ES-I3 (cell line): ENCODE results near the gene RNU6-1.

Experiments
- H3K36me3 ChIP-seq: 2 replicates; pipeline ENCODE4 v1.6.1; 2013; ENCODE audit warnings: mild to moderate bottlenecking, low read length, control low read depth, moderate library complexity; ENCODE audit not compliant: insufficient read depth
- H3K4me1 ChIP-seq: 2 replicates; pipeline ENCODE4 v1.6.1; 2013; ENCODE audit warnings: mild to moderate bottlenecking, control low read depth, low read length; ENCODE audit not compliant: insufficient read depth
- H3K9ac ChIP-seq: 2 replicates; pipeline ENCODE4 v1.6.1; 2013; ENCODE audit warnings: low read depth, mild to moderate bottlenecking, low read length, moderate library complexity
- H3K9me3 ChIP-seq: 2 replicates; pipeline ENCODE4 v1.6.1; 2013; ENCODE audit warnings: mild to moderate bottlenecking, low read length, moderate library complexity; ENCODE audit not compliant: control insufficient read depth, insufficient read depth

Gene RNU6-1

DNA sequence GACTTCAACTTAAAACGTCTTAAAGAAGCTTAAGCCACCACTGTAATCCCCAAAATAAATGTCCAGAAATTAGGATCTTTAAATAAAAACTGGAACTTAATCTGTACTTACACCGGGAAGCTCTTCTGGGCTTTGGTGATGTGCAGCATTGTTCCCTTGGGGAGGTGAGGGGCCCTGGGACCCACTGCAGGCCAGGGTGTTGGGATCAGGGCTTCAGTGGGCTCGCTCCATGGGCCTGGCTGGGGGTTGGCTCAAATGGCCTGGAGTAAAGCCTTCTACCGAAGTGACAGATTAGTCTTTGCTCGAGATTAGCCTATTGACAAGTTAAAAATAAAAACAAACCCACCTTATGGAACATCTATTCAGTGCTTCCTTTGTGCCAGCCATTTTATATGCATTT lies 6.1 kb upstream of the RNU6-1 start:
- Histone ChIP-seq H3K36me3 (no peaks in the 10 kb centered on the region), H3K9me3 (no peaks in the 10 kb centered on the region), H3K9ac (no peak overlapping the region), H3K4me1 (peaks cover 36% of the 10 kb centered on the region)

DNA sequence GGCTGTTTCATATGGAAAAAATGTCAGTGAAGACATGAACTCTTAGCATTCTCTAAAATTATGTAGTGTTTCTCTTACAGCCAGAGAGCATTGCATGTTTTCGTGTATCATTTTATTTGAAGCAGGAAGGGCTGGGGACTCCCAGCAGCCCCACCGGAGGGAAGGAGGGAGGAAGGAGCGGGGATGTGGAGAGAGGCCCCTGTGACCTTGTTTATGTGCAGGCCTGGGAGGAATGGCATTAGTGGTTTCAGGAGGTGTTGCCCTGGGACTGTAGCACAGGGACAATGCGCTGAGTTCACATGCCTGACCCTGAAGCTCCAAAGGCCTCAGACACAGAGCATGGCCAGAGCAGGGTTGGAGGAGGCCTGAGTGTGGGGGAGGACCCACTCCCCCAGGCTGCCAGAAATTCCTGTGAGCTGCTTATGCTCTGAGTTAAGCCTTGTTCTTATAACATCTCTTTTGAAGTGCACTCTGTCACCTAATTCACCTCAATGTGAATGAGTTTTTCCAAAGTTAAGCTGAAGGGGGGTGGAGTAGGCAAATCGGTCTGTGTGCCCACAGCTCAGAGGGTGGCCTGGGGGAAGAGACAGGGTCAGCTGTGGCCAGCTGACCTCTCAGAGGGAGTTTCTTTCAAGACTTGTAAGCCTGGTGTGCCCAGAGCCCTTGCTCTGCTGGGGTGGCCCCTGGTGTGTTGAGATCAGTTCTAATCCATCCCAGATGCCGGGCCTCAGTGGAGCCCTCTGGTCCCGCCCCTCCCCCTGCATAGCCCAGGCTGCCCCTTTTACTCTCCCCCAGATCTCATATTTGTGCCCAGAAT lies 3.9 kb upstream of the RNU6-1 start:
- no peak overlapping the region for H3K9ac ChIP-seq
- H3K9me3 ChIP-seq, result no peaks in the 10 kb centered on the region
- no peaks in the 10 kb centered on the region for H3K36me3 ChIP-seq
- H3K4me1 ChIP-seq, result peaks cover 30% of the 10 kb centered on the region

DNA sequence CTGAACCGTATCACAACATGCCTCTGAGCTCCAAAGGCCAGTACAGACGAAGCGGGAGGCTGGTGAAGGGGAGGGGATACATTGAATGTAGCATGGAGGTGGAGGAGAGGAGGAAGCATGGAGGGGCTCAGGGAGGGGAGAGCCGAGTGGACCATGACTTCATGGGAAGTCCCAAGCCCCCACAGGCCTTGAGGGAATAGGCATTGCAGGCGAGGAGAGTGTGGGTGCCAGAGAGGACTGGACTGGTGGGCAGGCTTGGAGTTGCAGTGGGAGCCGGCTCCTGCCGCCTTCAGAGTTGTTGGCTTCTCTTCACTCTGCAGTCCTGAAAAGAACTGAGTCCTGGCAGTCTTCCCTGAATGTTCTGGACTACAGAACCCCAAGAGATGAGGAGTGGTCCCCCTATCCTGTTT lies 3.3 kb upstream of the RNU6-1 start:
- Histone ChIP-seq H3K9me3 (no peaks in the 10 kb centered on the region), H3K4me1 (peaks cover 27% of the 10 kb centered on the region; the same call in 1 of the 2 replicates), H3K9ac (no peak overlapping the region), H3K36me3 (no peaks in the 10 kb centered on the region)

DNA sequence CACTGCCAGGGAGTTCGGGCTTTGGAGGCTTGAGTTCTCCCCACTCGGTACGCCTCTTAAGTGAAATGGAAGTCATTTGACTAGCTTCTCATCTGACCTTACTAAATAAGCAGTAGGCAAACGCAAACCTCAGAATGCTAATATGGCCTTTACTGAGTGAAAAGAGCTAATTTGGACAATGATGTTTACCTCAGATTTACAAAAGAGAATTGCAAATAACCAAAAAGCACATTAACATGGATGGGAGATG lies 1.6 kb upstream of the RNU6-1 start:
- Histone ChIP-seq H3K4me1 (peaks cover 27% of the 10 kb centered on the region; the same call in 1 of the 2 replicates), H3K9me3 (no peaks in the 10 kb centered on the region), H3K36me3 (no peaks in the 10 kb centered on the region), H3K9ac (peak overlapping the region; percentile 92; the same call in 1 of the 2 replicates)

DNA sequence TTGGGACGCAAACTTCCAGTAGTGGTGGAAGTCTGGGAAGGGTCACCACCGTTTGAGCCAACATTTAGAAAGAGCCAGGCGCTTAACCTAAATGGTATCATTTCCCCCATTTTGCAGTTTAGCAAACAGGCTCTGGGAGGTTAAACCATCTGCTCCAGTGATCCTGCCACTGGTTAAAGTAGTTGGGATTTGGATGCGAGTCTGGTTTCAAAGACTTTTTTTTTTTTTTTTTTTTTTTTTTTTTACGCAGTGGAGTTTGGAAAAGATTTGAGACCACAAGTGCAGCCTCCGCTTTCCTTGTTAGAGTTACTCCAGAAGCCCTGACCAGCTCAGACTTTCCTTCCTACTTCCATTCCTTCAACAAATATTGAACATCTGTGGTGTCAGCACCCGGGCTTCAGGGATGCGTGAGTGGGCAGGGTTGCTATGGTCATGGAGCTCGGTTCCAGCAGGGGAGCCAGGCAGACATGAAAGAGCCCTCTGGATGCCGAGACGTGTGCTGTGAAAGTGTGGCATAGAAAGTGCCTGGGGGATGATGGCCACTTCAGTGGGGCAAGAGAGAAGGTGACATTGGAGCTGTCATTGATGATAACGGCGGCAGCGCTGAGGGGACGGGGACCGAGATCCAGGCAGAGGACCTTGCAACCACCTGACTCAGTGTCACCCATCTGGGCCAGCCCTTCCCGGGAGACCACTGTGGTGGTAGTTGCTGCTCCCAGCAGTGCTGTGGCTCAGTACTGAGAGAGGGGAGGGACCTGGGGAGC lies 1.1 kb upstream of the RNU6-1 start:
- peaks cover 27% of the 10 kb centered on the region; the same call in 1 of the 2 replicates for H3K4me1 ChIP-seq
- H3K36me3 ChIP-seq, result no peaks in the 10 kb centered on the region
- H3K9me3 ChIP-seq, result no peaks in the 10 kb centered on the region
- peak overlapping the region; percentile 92 for H3K9ac ChIP-seq

DNA sequence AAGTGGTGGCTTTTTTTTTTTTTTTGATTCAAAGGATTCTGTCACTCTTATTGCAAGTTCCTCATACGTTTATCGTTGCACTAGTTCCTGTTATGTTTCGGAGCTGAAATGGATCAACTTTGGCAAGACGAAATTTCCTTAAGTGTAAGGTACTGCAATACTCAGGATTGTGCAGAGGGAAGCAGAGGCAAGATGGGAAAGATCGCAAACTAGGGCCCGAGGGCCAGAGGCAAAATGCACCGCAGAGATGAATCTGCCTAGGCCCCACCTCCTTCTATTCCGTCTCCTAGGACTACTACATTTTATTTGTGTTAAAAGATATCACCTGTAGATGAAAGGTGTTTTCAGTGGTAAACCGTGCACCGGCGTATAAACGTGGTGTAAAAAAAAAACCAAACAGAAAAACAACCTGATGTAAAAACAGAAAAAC lies 331 bp downstream of the RNU6-1 start:
- H3K9me3 ChIP-seq, result no peaks in the 10 kb centered on the region
- H3K4me1 ChIP-seq, result peaks cover 18% of the 10 kb centered on the region; the same call in 1 of the 2 replicates
- H3K36me3 ChIP-seq, result no peaks in the 10 kb centered on the region
- peak overlapping the region; percentile 92; the same call in 1 of the 2 replicates for H3K9ac ChIP-seq

DNA sequence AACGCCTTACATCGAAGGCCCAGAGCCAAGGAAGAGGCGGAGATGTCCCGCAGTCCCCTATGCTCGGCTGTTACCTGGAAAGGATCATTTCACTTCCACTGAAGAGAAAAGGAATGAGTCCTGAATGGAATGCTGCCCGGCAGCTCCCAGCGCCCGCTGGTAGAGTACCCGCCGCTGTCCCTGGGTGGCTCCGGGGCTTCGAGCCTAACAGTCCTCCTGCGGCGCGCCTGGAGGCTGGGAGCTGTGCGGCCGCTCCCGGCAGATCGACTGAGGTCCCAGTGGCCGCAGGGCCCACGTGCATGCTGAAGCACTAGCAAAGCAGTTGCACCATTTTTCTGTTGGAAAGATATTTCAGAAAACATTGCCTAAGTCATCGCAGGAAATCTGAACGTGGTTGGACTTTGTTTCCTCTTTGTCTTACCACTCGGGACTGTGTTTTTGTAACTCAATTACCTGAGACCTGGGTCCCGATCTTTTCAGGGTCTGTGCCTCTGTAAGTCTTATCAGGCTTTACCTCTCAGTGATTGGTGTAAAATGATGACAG lies 984 bp downstream of the RNU6-1 start:
- H3K4me1 ChIP-seq, result peaks cover 13% of the 10 kb centered on the region; the same call in 1 of the 2 replicates
- no peaks in the 10 kb centered on the region for H3K9me3 ChIP-seq
- H3K9ac ChIP-seq, result peak overlapping the region; percentile 92; the same call in 1 of the 2 replicates
- H3K36me3 ChIP-seq, result no peaks in the 10 kb centered on the region

DNA sequence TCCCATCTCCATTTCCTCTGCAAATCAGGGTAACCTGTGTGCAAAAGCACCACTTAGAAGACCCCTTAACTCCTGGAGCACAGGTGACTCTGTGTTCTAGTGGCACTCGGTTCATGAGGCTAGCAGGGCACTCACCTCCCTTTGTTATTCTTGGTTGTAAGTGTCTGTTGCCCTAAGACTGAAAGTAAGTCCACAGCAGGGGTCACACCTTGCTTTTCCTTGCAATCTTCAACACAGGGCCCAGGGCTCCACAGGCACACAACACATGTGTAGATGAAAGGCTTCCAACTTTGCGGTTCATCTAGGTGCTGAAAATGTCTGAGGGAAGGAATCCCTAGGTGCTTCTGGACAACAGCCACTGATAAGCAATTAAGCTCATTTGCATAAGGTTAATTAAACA lies 2.9 kb downstream of the RNU6-1 start:
- no peak overlapping the region for H3K9ac ChIP-seq
- H3K4me1 ChIP-seq, result peaks cover 2% of the 10 kb centered on the region; the same call in 1 of the 2 replicates
- no peaks in the 10 kb centered on the region for H3K9me3 ChIP-seq
- no peaks in the 10 kb centered on the region for H3K36me3 ChIP-seq

DNA sequence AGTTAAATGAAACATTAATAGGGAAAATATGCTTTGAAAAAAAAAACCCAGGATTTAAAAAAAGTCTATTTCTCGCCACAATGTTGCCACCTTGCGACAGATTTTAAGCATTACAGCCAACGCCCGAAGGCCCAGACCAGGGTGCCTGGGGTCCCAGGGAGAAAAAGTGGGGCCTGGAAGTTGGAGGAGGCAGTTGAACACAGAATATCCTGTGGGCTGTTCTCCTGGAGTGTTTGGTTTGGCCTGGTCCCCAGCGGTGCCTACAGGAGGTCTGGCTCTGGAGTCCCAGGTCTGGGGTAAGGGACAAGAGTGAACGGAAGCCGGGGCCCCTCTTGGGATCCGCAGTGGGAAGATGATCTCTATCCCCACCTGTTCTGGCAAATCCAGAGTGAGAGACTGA lies 3.4 kb downstream of the RNU6-1 start:
- H3K9ac ChIP-seq, result peak overlapping the region; percentile 63; the same call in 1 of the 2 replicates
- peaks cover 4% of the 10 kb centered on the region; the same call in 1 of the 2 replicates for H3K4me1 ChIP-seq
- H3K36me3 ChIP-seq, result no peaks in the 10 kb centered on the region
- H3K9me3 ChIP-seq, result no peaks in the 10 kb centered on the region

DNA sequence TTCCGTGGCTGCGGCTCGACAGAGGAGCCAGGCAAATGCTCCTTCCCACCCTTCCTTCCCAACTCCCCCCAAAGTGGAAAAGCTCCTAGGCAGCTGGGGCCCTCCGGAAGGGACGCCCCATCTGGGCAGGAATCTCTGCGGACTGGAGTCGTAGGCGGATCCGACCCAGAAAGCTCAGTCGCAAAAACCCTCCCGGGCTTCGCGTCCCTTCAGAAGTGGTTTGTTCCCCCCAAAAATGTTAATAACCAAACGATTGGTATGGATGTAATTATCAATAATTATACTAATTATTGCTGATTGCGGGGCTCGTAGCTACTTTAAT lies 3.8 kb downstream of the RNU6-1 start:
- Histone ChIP-seq H3K4me1 (peaks cover 4% of the 10 kb centered on the region; the same call in 1 of the 2 replicates), H3K9ac (peak overlapping the region; percentile 63), H3K9me3 (no peaks in the 10 kb centered on the region), H3K36me3 (no peaks in the 10 kb centered on the region)

DNA sequence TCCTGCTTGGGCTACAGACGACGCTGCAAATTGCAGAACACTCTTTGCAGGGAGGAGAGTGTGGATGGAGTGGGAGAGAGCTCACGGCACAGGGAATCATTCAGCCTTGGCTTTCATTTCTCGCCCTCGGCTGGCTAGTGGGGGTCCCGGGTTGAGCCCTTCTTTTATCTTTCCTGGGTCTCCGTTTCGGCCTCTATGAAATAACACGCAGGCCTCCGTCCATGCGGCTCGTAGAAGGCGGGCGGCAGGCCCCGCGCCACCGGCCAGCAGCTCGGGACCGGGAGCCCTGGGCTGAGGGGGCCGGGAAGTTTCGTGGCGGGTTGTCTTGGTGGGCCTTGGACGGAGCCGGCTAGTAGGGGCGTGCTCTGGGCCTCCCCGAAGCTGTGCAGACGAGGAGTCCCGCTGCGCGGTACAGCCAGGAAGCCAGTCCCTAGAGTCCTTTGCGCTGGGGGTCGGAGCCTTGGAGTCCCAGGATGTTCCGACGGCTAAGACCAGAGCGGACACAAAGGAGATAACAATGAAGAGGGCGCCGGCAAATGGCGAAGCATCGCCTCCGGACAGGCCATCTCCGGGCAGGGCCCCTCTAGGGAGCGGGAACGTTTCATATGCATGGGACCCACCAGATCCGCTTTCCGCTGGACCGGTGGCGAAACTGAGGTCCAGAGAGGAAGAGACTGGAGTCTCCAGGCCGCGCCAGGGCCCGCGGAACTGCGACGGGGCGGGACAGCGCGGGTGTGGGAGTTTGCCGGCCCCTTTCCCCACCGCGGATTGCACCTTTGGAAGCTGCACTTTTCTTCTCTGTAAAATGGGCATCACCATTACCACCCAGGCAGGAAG lies 4.3 kb downstream of the RNU6-1 start:
- H3K9ac ChIP-seq, result peak overlapping the region; percentile 63
- H3K4me1 ChIP-seq, result peaks cover 5% of the 10 kb centered on the region
- H3K36me3 ChIP-seq, result no peaks in the 10 kb centered on the region
- H3K9me3 ChIP-seq, result no peaks in the 10 kb centered on the region

DNA sequence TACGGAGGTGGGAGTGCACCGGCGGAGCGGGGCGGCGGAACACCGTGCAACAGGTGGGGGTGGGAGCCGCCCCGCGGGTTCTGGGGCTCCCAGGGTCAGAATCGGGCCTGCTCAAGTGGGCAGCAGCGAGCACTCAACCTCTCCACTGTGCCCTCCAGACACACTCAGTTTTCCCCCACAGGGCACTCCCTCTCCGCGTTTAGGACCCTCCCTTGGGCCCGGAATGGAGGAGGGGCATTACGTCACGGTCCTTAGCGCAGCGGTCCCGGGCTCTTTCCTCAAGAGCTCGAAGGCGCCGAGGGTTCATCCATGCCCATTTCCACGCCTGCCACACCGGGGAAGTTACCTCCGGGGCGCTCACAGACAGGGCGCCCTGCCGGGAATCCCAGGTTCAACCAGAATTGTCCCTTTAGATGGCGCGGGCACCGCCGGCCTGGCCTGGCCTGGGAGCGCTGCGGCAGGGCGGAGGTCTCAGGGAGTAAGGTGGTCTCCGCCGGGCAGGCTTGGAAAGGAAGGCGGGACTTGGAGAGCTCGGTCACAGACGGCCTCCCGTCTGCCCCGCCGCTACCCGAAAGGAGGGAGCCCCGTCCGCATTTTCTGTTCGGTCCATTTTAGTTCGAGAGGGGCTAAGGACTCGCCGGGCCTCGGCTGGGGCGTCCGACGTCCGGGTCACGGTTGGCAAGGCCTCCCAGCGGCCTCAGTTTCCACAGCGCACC lies 5.1 kb downstream of the RNU6-1 start:
- peak overlapping the region; percentile 63; the same call in 1 of the 2 replicates for H3K9ac ChIP-seq
- no peaks in the 10 kb centered on the region for H3K9me3 ChIP-seq
- H3K4me1 ChIP-seq, result peaks cover 6% of the 10 kb centered on the region
- no peaks in the 10 kb centered on the region for H3K36me3 ChIP-seq

DNA sequence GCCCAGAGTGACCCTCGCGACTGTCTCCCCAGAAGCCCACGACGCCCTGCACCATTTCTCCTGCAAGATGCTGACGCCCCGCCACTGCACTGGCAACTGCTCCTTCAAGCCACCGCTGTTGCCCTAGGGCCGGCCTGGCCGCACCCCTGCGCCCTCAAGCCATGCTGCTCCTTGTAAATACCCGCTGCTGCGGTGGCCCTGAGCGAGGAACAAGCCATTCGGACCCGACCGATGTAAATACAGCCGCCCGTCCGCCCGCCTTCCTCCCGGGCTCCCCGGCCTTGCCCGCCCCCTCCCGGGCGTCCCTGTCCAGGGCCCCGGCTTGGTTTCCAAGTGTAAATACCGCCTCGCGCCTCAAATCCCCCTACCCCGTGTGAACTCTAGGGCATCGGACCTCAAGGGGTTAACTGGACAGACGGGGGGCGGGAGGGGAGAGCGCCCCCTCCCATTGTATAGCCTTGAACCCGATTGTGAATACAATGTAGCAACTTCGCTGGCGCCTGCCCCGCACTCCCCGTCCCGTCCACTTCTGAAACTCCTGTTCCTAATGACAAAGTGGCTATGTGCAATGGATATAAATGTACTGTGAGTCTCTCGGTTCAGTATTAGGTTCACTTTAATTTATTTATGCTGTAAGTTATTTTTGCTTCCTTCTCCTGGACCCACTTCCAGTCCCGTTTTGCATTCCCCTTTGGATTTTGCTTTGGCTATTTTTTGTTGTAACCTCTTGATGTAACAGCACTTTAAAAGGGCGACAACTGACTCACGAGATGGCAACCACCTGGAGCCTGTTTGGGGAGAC lies 5.9 kb downstream of the RNU6-1 start:
- H3K36me3 ChIP-seq, result no peaks in the 10 kb centered on the region
- H3K4me1 ChIP-seq, result peaks cover 6% of the 10 kb centered on the region
- H3K9me3 ChIP-seq, result no peaks in the 10 kb centered on the region
- peak overlapping the region; percentile 63; the same call in 1 of the 2 replicates for H3K9ac ChIP-seq
